Parietal lobe (tissue), 1 donor: ENCODE measurements around the gene OR10AG1. TPM values are rescaled to one million over a fixed set of nuclear protein-coding genes. Genes with fewer than 3 reads are reported as not detected.

Experiments
- total RNA-seq: library from RNA; depleted of rRNA; stranded (reverse); fragments of >200 nt; gene quantifications from one replicate; pipeline ENCODE4 v1.2.3, GENCODE V29; 2014

The OR10AG1 gene, protein sequence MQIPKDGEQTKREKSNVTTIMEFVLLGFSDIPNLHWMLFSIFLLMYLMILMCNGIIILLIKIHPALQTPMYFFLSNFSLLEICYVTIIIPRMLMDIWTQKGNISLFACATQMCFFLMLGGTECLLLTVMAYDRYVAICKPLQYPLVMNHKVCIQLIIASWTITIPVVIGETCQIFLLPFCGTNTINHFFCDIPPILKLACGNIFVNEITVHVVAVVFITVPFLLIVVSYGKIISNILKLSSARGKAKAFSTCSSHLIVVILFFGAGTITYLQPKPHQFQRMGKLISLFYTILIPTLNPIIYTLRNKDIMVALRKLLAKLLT
- not detected for total RNA-seq

DNA sequence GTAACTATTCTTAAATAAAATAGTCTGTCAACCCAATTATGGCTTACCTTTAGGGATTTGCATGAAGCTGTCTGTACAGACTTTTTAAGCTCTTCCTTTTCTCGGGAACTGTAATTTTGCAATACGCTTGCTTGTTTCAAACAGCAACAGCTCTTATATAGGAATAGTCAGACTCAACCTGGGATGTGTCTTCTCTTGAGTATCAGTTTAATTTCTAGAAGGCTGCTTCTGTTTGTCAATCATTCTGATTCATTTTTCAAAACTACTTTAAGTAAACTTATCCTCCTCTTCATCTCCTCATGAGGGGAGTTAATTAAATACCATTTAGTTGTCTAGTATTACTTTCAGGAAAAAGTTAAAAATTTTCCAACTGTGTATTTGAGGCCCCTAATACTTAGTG lies at the start of gene OR10AG1:
OR10AG1 (minus strand) TSS at position 101 of the 400 bp plus-strand sequence; CDS start at position 63, 38 bp downstream.

DNA sequence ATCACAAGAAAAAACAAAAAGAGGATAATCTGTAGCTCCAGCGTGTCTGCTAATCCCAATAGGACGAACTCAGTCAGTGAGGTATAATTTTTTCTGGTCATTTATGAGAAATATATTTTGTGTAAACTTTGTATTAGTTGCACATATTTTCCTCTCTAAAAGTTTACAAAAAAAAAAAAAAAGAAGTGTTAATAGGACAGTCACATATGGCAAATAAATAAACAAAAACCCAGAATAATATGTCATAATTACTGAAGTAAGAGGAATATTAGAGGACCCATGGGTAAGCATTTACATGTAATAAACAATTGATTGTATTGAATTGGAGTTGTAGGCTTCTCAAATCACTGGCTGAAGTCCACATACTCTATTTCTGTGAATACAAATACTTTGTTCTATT lies 24.8 kb upstream of the OR10AG1 start, which contains the start of gene OR5F1:
OR5F1 (minus strand) TSS at position 101 of the 400 bp plus-strand sequence; CDS start at position 101, 0 bp downstream.

DNA sequence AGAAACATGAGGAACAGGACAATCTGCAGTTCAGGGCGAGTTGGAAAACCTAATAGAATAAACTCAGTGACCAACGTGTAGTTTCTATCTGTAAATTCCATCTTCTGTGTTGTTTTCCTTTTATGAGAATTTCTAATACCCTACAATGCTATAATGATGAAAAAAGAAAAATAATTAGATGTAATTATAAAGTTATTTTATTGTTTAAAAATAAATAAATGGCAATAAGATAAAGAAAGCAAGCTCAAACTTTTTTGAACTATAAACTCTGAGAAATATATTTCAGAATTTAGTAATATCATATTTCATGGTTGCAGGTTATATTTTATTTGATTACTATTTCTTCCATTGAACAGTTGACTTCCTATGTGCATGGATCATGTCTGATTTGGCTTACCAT lies 33.4 kb downstream of the OR10AG1 start, which contains the start of gene OR5I1:
OR5I1 (minus strand) TSS at position 101 of the 400 bp plus-strand sequence; CDS start at position 101, 0 bp downstream.

Other genes with a start within 250 kb of the OR10AG1 start
- gene OR5D13, start 196.5 kb downstream of the OR10AG1 start, total RNA-seq, result not detected
- not detected for gene OR5D14, start 174.4 kb downstream of the OR10AG1 start, total RNA-seq
- not detected for gene OR5L1, start 158.6 kb downstream of the OR10AG1 start, total RNA-seq
- not detected for gene OR5D18, start 150.3 kb downstream of the OR10AG1 start, total RNA-seq
- not detected for gene OR5L2, start 142.7 kb downstream of the OR10AG1 start, total RNA-seq
- not detected for gene OR5D16, start 131.2 kb downstream of the OR10AG1 start, total RNA-seq
- not detected for gene TRIM51, start 86.6 kb downstream of the OR10AG1 start, total RNA-seq
- gene OR5W2, start 55.4 kb downstream of the OR10AG1 start, total RNA-seq, result not detected
- gene OR5I1, start 33.5 kb downstream of the OR10AG1 start, total RNA-seq, result not detected
- gene OR5F1, start 24.7 kb upstream of the OR10AG1 start, total RNA-seq, result not detected
- gene OR5AS1, start 57.7 kb upstream of the OR10AG1 start, total RNA-seq, result not detected
- not detected for gene OR8I2, start 123.4 kb upstream of the OR10AG1 start, total RNA-seq
- not detected for gene OR8H2, start 133.7 kb upstream of the OR10AG1 start, total RNA-seq
- gene OR8H3, start 152.4 kb upstream of the OR10AG1 start, total RNA-seq, result not detected
- not detected for gene OR8J3, start 170.3 kb upstream of the OR10AG1 start, total RNA-seq
- not detected for gene OR8K5, start 190.4 kb upstream of the OR10AG1 start, total RNA-seq
- gene OR5J2, start 206.7 kb upstream of the OR10AG1 start, total RNA-seq, result not detected